Activated T-helper 1 cell treated with anti-CD3 and anti-CD28 coated beads, Interleukin-12 subunit alpha, Interleukin-12 subunit beta, Interleukin-2, Interleukin-4 antibody, amounts not matched to agents 30 ng/mL and 10 ng/mL and 1 ng/mL, durations not matched to agents 14 hours and 24 hours and 36 hours (primary cell): Measurements from ENCODE around the gene FUT9. TPM values are rescaled to one million over a fixed set of nuclear protein-coding genes. Genes with fewer than 3 reads are reported as not detected.

Experiments
- DNase-seq: peaks from one replicate; pipeline ENCODE4 v3.0.0; 2021; ENCODE audit warnings: low spot score
- H3K27ac Mint-ChIP-seq: one replicate; pipeline ENCODE4 v1.8.0; 2021; ENCODE audit warnings: mild to moderate bottlenecking, mixed read lengths
- H3K27me3 Mint-ChIP-seq: one replicate; pipeline ENCODE4 v1.8.0; 2022; ENCODE audit warnings: mild to moderate bottlenecking, moderate library complexity, mixed read lengths; ENCODE audit not compliant: insufficient read depth
- H3K36me3 Mint-ChIP-seq: one replicate; pipeline ENCODE4 v1.8.0; 2021; ENCODE audit warnings: low read depth, mixed read lengths
- H3K4me1 Mint-ChIP-seq: one replicate; pipeline ENCODE4 v1.8.0; 2021; ENCODE audit warnings: low read depth, mixed read lengths
- H3K4me3 Mint-ChIP-seq: one replicate; pipeline ENCODE4 v1.8.0; 2021; ENCODE audit warnings: mild to moderate bottlenecking, moderate library complexity, mixed read lengths
- H3K9me3 Mint-ChIP-seq: one replicate; pipeline ENCODE4 v1.8.0; 2021; ENCODE audit warnings: mixed read lengths
- intact Hi-C: fragments of 100-400 bp; cut with micrococcal nuclease; formaldehyde crosslinking; loops from one replicate; pipeline ENCODE4 v1.15.1; 2024
- total RNA-seq: library from RNA; stranded (reverse); gene quantifications from 2 replicates; pipeline ENCODE4 v1.2.3, GENCODE V29; 2022

The FUT9 gene
- total RNA-seq = not detected in 2 replicates

GRCh38 chr6:96015518-96016333, at the start of gene FUT9:
FUT9 (plus strand) TSS chr6:96015974; CDS start chr6:96203156, 187,182 bp downstream.
- Mint-ChIP-seq H3K4me3 (no peak within 1 kb of the TSS), H3K9me3 (no peaks in the 10 kb centered on the region), H3K36me3 (no peaks in the 10 kb centered on the region), H3K27me3 (peaks cover 23% of the 10 kb centered on the region), H3K27ac (no peak within 1 kb of the TSS), H3K4me1 (no peaks in the 10 kb centered on the region)
- DNase-seq = no peak
- intact Hi-C loops = no loop called here

DNA sequence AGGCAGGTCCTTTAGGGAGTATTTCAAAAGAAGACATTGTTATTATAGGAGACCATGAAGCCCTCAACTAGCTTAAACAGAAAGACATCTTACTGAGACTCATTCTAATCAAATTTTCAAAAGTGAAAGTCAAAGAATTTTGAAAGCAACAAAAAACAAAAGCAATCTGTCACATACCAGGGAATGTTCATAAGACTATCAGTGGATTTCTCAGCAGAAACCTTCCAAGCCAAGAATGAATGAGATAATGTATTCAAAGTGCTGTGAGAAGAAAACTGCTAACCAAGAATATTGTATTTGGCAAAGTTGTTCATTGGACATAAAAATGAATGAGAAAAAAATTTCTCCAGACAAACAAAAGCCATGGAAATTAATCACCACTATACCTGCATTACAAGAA, 48.2 kb upstream of the FUT9 start:
- no peaks in the 10 kb centered on the region for H3K36me3 Mint-ChIP-seq

GRCh38 chr6:95973976-95974375, 41.8 kb upstream of the FUT9 start:
- intact Hi-C loops = no loop called here
- H3K4me3 Mint-ChIP-seq = no peak overlapping the region
- H3K27ac Mint-ChIP-seq = no peak overlapping the region
- no peaks in the 10 kb centered on the region for H3K36me3 Mint-ChIP-seq
- H3K9me3 Mint-ChIP-seq = peaks cover 4% of the 10 kb centered on the region
- DNase-seq = no peak
- H3K4me1 Mint-ChIP-seq = no peaks in the 10 kb centered on the region
- H3K27me3 Mint-ChIP-seq = no peaks in the 10 kb centered on the region

More for the DNA sequence above, 48.2 kb upstream of the FUT9 start:
- no peaks in the 10 kb centered on the region for H3K27me3 Mint-ChIP-seq
- no peak overlapping the region for H3K27ac Mint-ChIP-seq
- H3K4me1 Mint-ChIP-seq = no peaks in the 10 kb centered on the region
- no peak overlapping the region for H3K4me3 Mint-ChIP-seq
- H3K9me3 Mint-ChIP-seq = no peaks in the 10 kb centered on the region
- intact Hi-C loops = no loop called here
- DNase-seq = no peak

DNA sequence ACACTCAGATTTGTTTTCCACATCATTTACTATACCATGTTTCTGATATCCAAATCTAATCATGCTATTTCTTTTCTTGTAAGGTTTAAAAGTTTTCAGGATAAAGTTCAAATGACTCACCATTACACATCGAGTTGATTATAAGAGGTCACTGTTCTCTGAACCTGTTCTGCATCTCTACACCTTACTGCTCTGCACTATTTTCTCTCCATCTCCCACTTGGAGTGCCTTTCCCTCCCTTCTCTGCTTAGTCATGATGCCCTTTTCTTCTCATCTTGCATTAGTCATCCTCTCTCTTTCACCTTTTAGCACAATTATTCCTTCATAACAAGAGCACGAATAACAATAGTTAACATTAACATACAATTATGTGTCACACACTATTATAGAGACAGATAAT, 37.5 kb upstream of the FUT9 start:
- DNase-seq = no peak
- H3K27ac Mint-ChIP-seq = no peak overlapping the region
- H3K27me3 Mint-ChIP-seq = no peaks in the 10 kb centered on the region
- intact Hi-C loops = no loop called here
- H3K4me3 Mint-ChIP-seq = no peak overlapping the region
- H3K36me3 Mint-ChIP-seq = no peaks in the 10 kb centered on the region
- H3K4me1 Mint-ChIP-seq = no peaks in the 10 kb centered on the region
- peaks cover 2% of the 10 kb centered on the region for H3K9me3 Mint-ChIP-seq

GRCh38 chr6:95991906-95992305, 23.9 kb upstream of the FUT9 start:
- no peak overlapping the region for H3K4me3 Mint-ChIP-seq
- no peaks in the 10 kb centered on the region for H3K27me3 Mint-ChIP-seq
- no peak for DNase-seq
- peaks cover 10% of the 10 kb centered on the region for H3K9me3 Mint-ChIP-seq
- intact Hi-C loops = no loop called here
- no peak overlapping the region for H3K27ac Mint-ChIP-seq
- H3K4me1 Mint-ChIP-seq = no peaks in the 10 kb centered on the region
- no peaks in the 10 kb centered on the region for H3K36me3 Mint-ChIP-seq

DNA sequence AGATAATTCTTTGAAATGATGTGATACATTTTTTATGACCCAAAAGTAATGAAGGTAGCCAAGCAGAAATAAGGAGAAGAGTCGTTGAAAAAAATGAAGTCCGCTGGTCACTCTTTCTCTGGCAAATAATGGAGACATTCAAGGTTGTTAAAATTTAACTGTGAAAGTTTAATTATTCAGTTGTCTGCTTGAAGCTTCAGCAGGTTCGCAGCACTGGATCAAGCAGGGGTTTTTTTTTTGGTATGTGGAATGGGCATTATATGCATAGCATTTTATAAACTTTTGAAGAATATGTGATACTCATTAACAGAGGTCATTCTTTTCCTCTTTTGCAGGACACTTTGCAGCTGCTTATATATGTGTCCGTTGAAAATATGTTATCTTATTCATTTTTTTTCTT, 21.6 kb upstream of the FUT9 start:
- Mint-ChIP-seq H3K27me3 (no peaks in the 10 kb centered on the region), H3K4me1 (no peaks in the 10 kb centered on the region), H3K9me3 (peaks cover 10% of the 10 kb centered on the region), H3K27ac (no peak overlapping the region), H3K36me3 (no peaks in the 10 kb centered on the region), H3K4me3 (no peak overlapping the region)
- intact Hi-C loops = no loop called here
- no peak for DNase-seq

- Mint-ChIP-seq H3K9me3 (no peaks in the 10 kb centered on the region), H3K27me3 (no peaks in the 10 kb centered on the region), H3K27ac (no peak overlapping the region), H3K4me1 (no peaks in the 10 kb centered on the region), H3K36me3 (no peaks in the 10 kb centered on the region), H3K4me3 (no peak overlapping the region)
- no peak for DNase-seq
- intact Hi-C loops = no loop called here
Observed at GRCh38 chr6:95998133-95998532, 17.6 kb upstream of the FUT9 start.

GRCh38 chr6:96001891-96002575, 13.7 kb upstream of the FUT9 start:
- H3K27me3 Mint-ChIP-seq = no peaks in the 10 kb centered on the region
- intact Hi-C loops = no loop called here

GRCh38 chr6:96002576-96002910, 13.2 kb upstream of the FUT9 start:
- intact Hi-C loops = no loop called here
- Mint-ChIP-seq H3K9me3 (no peaks in the 10 kb centered on the region), H3K4me1 (no peaks in the 10 kb centered on the region), H3K27me3 (no peaks in the 10 kb centered on the region), H3K27ac (no peak overlapping the region), H3K4me3 (no peak overlapping the region), H3K36me3 (no peaks in the 10 kb centered on the region)
- no peak for DNase-seq

More at GRCh38 chr6:96001891-96002575, 13.7 kb upstream of the FUT9 start:
- Mint-ChIP-seq H3K27ac (no peak overlapping the region), H3K9me3 (no peaks in the 10 kb centered on the region), H3K4me1 (no peaks in the 10 kb centered on the region), H3K4me3 (no peak overlapping the region), H3K36me3 (no peaks in the 10 kb centered on the region)
- DNase-seq = no peak

DNA sequence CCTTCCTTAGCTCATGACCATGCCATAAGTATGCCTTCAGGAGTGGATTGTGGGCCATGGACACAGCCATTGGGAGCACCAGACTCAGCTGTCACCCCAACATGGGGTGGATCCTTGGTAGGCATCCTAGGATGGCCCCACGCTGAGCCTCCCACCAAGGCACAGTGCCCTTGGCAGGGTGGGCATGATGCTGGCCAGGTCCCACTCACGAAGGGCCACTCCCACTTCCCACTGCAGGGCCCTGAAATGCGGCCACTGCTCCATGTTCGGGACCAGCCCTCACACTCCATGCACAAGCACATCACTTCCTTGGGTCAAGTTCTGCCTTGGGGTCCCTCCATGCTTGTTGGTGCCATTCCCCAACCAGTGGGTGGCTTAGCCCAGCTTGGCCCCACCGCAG, 12.9 kb upstream of the FUT9 start:
- H3K4me1 Mint-ChIP-seq = no peaks in the 10 kb centered on the region
- no peaks in the 10 kb centered on the region for H3K27me3 Mint-ChIP-seq
- intact Hi-C loops = no loop called here
- no peak overlapping the region for H3K27ac Mint-ChIP-seq
- no peaks in the 10 kb centered on the region for H3K9me3 Mint-ChIP-seq
- DNase-seq = no peak
- no peak overlapping the region for H3K4me3 Mint-ChIP-seq
- no peaks in the 10 kb centered on the region for H3K36me3 Mint-ChIP-seq

- Mint-ChIP-seq H3K27me3 (no peaks in the 10 kb centered on the region), H3K36me3 (no peaks in the 10 kb centered on the region), H3K4me3 (no peak overlapping the region), H3K9me3 (no peaks in the 10 kb centered on the region), H3K27ac (no peak overlapping the region), H3K4me1 (no peaks in the 10 kb centered on the region)
- intact Hi-C loops = no loop called here
- no peak for DNase-seq
Observed at GRCh38 chr6:96007663-96008062, 8.1 kb upstream of the FUT9 start.

- intact Hi-C loops = no loop called here
- Mint-ChIP-seq H3K4me3 (no peak overlapping the region), H3K27me3 (peaks cover 23% of the 10 kb centered on the region), H3K9me3 (no peaks in the 10 kb centered on the region), H3K4me1 (no peaks in the 10 kb centered on the region), H3K36me3 (no peaks in the 10 kb centered on the region), H3K27ac (no peak overlapping the region)
- DNase-seq = no peak
Observed at GRCh38 chr6:96013531-96013930, 2.2 kb upstream of the FUT9 start.

DNA sequence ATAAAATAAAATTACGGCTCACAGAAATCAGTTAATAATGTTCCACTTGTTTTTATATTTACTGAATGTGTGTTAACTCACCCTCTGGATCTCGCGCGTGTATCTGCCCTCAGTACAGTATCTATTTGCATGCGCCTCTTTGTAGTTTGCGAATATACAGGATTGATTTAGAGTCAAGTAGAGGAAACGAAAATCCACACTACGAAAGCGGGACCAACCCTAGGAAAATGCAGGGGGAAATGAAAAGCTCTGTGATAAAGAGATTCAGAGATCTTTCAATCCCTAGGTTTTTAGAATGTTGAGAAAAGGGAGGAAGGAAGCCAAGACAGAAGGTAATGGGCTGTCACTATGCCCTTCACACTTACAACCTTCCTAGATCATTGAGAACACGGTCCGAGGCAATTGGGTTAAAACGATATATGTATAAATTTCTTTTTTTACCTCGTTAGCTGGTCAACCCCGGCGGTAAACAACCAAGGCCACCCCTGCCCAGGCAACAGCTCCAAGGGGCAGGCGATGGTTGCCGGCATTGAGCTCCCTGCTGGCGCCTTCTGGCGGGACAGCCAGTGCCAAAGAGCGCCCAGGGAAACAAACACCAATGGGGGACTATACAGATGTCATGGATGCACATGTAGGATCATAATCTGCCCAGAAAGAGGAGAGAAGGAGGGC, 792 bp upstream of the FUT9 start:
- Mint-ChIP-seq H3K27me3 (peaks cover 23% of the 10 kb centered on the region), H3K36me3 (no peaks in the 10 kb centered on the region), H3K4me3 (no peak overlapping the region), H3K4me1 (no peaks in the 10 kb centered on the region), H3K27ac (no peak overlapping the region), H3K9me3 (no peaks in the 10 kb centered on the region)
- DNase-seq = no peak
- intact Hi-C loops = no loop called here
